K562 (cell line): ENCODE measurements around the gene TINAGL1. TPM values are rescaled to one million over a fixed set of nuclear protein-coding genes. Genes with fewer than 3 reads are reported as not detected.

Experiments
- HMG20B ChIP-seq: fragments of 250-450 bp; sonication (Bioruptor Pico); IDR thresholded peaks from 2 replicates; pipeline ENCODE4 v1.5.0; 2021; ENCODE audit warnings: mild to moderate bottlenecking
- HSF4 ChIP-seq: fragments of 250-450 bp; sonication (Bioruptor Pico); IDR thresholded peaks from 2 replicates; pipeline ENCODE4 v2.1.2; 2022; ENCODE audit warnings: mild to moderate bottlenecking, moderate library complexity, borderline replicate concordance
- MCM5 ChIP-seq: fragments of 450-650 bp; IDR thresholded peaks from 2 replicates; pipeline ENCODE4 v1.6.1; 2016; ENCODE audit warnings: low read depth
- MTF1 ChIP-seq: fragments of 250-450 bp; sonication (Bioruptor Pico); IDR thresholded peaks from 2 replicates; pipeline ENCODE4 v1.9.0; 2021; ENCODE audit warnings: moderate library complexity, mild to moderate bottlenecking, inconsistent platforms, borderline replicate concordance
- POU5F1 ChIP-seq: fragments of 150-350 bp; IDR thresholded peaks from 2 replicates; pipeline ENCODE4 v1.6.1; 2014; ENCODE audit warnings: borderline replicate concordance, low read length, low read depth, mild to moderate bottlenecking; ENCODE audit not compliant: partially characterized antibody
- PTTG1 ChIP-seq: fragments of 450-650 bp; IDR thresholded peaks from 2 replicates; pipeline ENCODE4 v1.6.1; 2016; ENCODE audit warnings: low read depth, mild to moderate bottlenecking, missing genetic modification characterization, missing compliant biosample characterization
- RAD21 ChIP-seq, 2 experiments: fragments of 250-450 bp in 1 of 2; fragments of 450-650 bp in 1 of 2; sonication (Bioruptor Pico) in 1 of 2; formaldehyde crosslinking in 1 of 2; IDR thresholded peaks in 1 of 2; conservative IDR thresholded peaks in 1 of 2; 2 replicates each; pipeline versions ENCODE4 v1.4.0 to v1.8.0; 2020 to 2022; ENCODE audit warnings: mild to moderate bottlenecking in 2 of 2, moderate library complexity in 1 of 2
- RBBP5 ChIP-seq: fragments of 200-600 bp; sonication (generic); IDR thresholded peaks from 2 replicates; pipeline ENCODE4 v1.6.1; 2012; ENCODE audit warnings: borderline replicate concordance, mild to moderate bottlenecking, low read length, control low read depth, inconsistent platforms; ENCODE audit not compliant: insufficient read depth, poor library complexity, severe bottlenecking
- polyA plus RNA-seq, 8 experiments: library from polyadenylated mRNA; depleted of rRNA in 4 of 8; stranded (reverse) in 5 of 8; unstranded in 3 of 8; fragments of >200 nt; fragmentation: Nextera tagmentation in 2 of 8; fragmentation: Illumina TruSeq in 1 of 8; extraction: Ambion mirVana in 2 of 8; extraction: Trizol in 1 of 8; gene quantifications; 2 replicates each; pipeline versions ENCODE4 v1.2.1 to v1.2.3, GENCODE V29; 2011 to 2014; ENCODE audit warnings: inconsistent platforms in 1 of 8, missing spikeins in 1 of 8
- total RNA-seq, 7 experiments: library from RNA; depleted of rRNA in 6 of 7; stranded (reverse); fragments of >200 nt in 6 of 7; fragmentation: Illumina TruSeq in 2 of 7; extraction: Trizol in 2 of 7; gene quantifications; 2 replicates each; pipeline versions ENCODE4 v1.2.1 to v1.2.3, GENCODE V29; 2011 to 2021; ENCODE audit warnings: low replicate concordance in 1 of 7
- TF ChIP-seq, protein P1 (sequence below): fragments of 250-450 bp; sonication (Bioruptor Pico); IDR thresholded peaks from 2 replicates; pipeline ENCODE4 v1.5.0; 2021
- TF ChIP-seq, protein P2 (sequence below): fragments of 450-650 bp; IDR thresholded peaks from 2 replicates; pipeline ENCODE4 v1.6.1; 2014; ENCODE audit warnings: low read depth, mild to moderate bottlenecking, moderate library complexity, borderline replicate concordance

The TINAGL1 gene
- total and polyA plus RNA-seq, 9 of the 15 experiments (the other 6 are each of a cell fraction or from before 2014, with no cell fraction given), result 0.04 to 1.2 (median 0.07) TPM; not detected in 4

GRCh38 chr1:31596737-31597097 is 20.4 kb downstream of the TINAGL1 start (continued):
- TF ChIP-seq HMG20B (CRISPR knock-in tag), result no peak
- TF ChIP-seq RAD21 (CRISPR knock-in tag; conservative IDR thresholded peaks at IDR 0.05 in 1 of 2, IDR thresholded peaks at IDR 0.05 in 1 of 2), result no peak
- no peak for TF ChIP-seq MCM5
- TF ChIP-seq RBBP5, result no peak
- no peak for TF ChIP-seq HSF4
- TF ChIP-seq, protein P1, sequence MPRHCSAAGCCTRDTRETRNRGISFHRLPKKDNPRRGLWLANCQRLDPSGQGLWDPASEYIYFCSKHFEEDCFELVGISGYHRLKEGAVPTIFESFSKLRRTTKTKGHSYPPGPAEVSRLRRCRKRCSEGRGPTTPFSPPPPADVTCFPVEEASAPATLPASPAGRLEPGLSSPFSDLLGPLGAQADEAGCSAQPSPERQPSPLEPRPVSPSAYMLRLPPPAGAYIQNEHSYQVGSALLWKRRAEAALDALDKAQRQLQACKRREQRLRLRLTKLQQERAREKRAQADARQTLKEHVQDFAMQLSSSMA (CRISPR knock-in tag), result no peak
- TF ChIP-seq, protein P2, sequence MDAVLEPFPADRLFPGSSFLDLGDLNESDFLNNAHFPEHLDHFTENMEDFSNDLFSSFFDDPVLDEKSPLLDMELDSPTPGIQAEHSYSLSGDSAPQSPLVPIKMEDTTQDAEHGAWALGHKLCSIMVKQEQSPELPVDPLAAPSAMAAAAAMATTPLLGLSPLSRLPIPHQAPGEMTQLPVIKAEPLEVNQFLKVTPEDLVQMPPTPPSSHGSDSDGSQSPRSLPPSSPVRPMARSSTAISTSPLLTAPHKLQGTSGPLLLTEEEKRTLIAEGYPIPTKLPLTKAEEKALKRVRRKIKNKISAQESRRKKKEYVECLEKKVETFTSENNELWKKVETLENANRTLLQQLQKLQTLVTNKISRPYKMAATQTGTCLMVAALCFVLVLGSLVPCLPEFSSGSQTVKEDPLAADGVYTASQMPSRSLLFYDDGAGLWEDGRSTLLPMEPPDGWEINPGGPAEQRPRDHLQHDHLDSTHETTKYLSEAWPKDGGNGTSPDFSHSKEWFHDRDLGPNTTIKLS, result no peak
- TF ChIP-seq POU5F1, result no peak
- TF ChIP-seq PTTG1, result no peak
- no peak for TF ChIP-seq MTF1
